Keratinocyte (primary cell): Measurements from ENCODE around the gene CHAMP1.

Experiments
- CTCF ChIP-seq, 3 experiments: IDR thresholded peaks in 1 of 3; conservative IDR thresholded peaks in 1 of 3; optimal IDR thresholded peaks in 1 of 3; 2 replicates in 2 of 3; 3 replicates in 1 of 3; pipeline versions ENCODE3 to v1.5.1; 2011; ENCODE audit warnings: low read length in 3 of 3, mild to moderate bottlenecking in 3 of 3, moderate library complexity in 2 of 3, control low read depth in 1 of 3, inconsistent platforms in 1 of 3; ENCODE audit not compliant: insufficient read depth in 2 of 3; ENCODE audit errors: extremely low read depth in 1 of 3
- EZH2 ChIP-seq: IDR thresholded peaks from one replicate; pipeline ENCODE4 v1.6.1; 2012; ENCODE audit warnings: inconsistent platforms, mild to moderate bottlenecking, low read length, moderate library complexity

GRCh38 chr13:114339857-114340534, 25.7 kb downstream of the CHAMP1 start:
- TF ChIP-seq CTCF (optimal IDR thresholded peaks at IDR 0.05 in 1 of 3, IDR thresholded peaks at IDR 0.05 in 1 of 3, conservative IDR thresholded peaks at IDR 0.05 in 1 of 3; ENCODE audit: extremely low read depth in 1 of 3, insufficient read depth in 2 of 3, low read length in 3 of 3) (peak; percentile 31 to 66 (median 57)), EZH2 (no peak)
